Measurements from ENCODE around the gene MYBBP1A.

MYBBP1A gene

DNA sequence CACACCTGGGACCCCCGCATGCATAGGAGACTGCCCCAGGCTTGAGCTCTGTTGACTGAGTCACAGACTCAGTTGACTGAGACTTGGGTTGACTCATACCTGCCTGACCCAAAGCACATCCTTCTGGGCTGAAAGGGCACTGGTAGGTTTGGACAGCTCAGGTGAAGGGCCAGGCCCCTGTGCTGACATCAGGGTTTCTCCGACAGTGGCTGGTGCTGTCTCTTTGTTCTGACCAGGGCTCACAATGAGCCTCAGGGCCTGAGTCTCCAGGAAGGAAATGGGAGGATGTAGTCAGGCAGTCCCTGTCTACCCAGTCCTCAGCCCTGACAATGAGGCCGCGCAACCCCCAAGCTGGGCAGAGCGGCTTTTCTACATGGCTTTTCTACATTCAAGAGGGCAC lies 50.0 kb downstream of the MYBBP1A start:
- DNase-seq (ENCODE audit: low read depth in 1 of 2, low spot score in 1 of 2): no peak

GRCh38 chr17:4504188-4504587 lies 51.0 kb downstream of the MYBBP1A start:
- no peak for DNase-seq (ENCODE audit: low read depth in 1 of 2, low spot score in 1 of 2)

DNA sequence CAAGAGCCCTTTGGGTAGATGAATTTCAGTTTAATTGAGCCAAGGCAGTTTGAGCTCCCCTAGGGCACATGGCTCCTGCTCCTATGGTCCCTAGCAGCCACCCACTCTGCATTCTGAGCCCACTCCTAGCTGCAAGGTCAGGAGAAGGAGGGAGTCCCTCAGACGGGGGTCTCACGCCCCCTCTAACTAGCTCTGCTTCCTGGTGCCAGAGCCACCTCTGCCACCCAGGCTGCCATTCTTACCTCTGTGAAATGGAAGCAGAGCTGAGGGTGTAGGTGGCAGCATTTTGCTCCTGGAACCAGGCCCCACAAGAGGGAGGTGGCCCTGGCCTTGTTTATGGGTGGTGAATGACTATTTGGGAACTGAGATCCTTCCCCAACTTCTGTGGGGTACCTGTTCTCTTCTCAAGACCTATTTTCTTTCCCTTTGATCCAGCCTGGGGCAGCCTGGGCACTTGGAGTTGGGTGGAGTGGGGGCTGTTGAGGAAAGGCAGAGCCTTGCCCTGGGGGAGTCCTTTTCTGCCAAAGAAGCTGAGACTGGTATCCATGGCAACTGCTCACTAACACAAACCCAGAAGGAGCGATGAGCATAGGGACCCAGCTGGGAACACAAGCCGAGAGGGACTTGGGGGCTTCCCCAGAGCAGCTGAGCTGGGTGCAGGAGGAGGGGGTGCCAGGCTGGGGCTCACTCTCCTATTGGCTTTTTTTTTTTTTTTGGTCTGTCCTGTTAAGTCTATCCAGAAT lies 51.7 kb downstream of the MYBBP1A start:
- no peak for DNase-seq (ENCODE audit: low read depth in 1 of 2, low spot score in 1 of 2)

DNA sequence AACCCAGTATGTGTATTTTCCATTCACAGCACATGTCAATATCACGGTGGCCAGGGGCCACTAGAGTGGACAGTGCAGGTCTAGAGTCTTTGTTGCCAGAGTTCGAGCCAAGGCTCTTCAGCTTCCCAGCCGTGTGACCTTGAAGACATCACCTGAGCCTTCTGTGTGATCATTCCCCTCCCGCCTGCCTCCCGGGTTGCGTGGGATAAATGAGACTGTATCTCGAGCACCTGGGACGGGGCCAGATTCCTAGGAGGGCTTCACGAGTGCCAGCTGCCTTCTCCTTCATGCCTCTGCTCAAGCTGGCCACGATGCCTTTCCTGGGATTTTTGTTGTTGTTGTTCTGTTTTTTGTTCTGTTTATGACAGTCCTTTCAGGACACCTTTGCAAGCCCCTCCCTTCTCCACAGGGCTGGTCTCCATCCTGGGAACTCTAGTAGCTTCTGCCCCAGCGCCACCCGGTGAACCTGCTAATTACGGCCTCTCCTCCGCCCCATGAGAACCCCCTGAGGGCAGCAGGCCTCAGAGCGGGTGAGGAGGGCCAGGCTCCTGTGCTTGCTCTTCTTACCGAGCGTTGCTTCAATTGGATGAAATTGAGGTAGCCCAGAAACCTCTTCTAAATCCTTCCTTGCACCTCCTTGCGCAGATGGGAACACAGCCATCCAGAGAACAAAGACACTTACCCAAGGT lies 52.6 kb downstream of the MYBBP1A start:
- no peak for DNase-seq (ENCODE audit: low read depth in 1 of 2, low spot score in 1 of 2)

GRCh38 chr17:4501295-4501949 lies 53.8 kb downstream of the MYBBP1A start:
- no peak for DNase-seq (ENCODE audit: low read depth in 1 of 2, low spot score in 1 of 2)

GRCh38 chr17:4500191-4500571 lies 55.0 kb downstream of the MYBBP1A start:
- no peak for DNase-seq (ENCODE audit: low read depth in 1 of 2, low spot score in 1 of 2)

DNA sequence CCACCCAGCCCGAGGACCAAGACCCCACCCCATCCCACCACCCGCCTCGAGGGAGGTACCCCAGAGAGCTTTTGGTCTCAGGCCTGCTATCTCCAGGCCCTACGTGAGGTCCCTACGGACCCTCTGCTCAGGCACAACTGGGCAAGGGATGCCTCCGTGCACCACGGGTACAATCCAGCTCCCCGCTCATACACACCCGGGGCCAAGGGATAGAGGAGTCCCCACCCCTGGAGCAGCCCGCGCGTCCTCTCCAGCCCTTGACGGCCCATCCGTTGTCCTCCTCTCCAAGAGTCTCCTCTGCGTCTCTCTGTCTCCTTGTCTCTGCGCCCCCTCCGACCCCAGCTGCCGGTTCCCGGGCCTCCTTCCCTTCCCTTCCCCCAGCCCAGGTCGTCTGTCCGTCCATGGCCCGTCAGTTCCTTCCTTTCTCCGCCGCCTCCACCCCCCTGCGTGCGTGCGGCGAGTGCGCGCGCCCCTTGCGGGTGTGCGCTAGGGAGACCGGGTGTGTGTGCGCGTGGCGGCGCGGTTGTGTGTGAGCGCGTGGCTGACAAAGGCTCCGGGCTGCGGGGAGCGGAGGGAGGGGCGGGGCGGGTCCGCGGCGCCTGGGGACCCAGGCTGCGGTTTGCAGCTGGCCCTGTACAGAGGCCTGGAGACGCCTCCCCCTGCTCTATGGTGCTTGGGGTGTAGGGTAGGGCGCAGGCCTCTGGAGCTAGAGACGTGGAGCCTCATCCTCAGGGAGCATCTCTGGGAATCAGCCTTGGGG lies 55.6 kb downstream of the MYBBP1A start:
- DNase-seq (ENCODE audit: low read depth in 1 of 2, low spot score in 1 of 2): no peak

DNA sequence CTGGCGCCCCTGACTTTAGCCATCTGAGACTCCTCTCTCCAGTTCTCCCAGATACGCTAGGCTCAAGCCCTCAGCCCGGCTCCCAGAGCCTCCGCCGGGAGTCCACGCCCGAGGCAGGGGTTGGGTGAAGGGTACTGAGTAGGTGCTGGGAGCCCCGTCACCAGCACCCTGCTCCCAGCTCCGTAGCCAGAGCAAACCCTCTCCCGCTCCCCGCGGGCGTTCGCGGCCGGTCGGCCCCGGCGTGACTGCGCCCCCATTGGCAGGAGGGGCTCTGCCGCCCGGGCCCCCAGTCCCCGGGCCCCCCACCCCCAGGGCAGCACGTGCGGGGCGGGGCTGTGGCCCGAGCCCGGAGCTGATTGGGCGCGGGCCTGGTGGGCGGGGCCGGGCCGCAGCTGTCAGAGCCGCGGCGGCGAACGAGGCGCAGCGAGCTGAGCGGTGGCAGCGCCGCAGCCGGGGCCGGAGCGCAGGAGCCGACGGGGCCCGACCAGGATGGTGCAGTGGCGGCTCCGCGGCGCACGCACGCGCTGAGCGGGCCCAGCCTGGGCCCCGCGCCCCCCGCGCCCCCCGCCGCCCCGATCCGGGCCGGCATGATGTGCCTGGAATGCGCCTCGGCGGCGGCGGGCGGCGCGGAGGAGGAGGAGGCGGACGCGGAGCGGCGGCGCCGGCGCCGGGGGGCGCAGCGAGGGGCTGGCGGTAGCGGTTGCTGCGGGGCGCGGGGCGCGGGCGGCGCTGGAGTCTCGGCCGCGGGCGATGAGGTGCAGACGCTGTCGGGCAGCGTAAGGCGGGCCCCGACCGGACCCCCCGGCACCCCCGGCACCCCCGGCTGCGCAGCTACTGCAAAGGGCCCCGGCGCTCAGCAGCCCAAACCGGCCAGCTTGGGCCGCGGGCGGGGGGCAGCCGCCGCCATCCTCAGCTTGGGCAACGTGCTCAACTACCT lies 56.5 kb downstream of the MYBBP1A start, which contains the start of gene SPNS2:
Gene SPNS2, plus strand, starts transcription at position 421 of the 937 bp plus-strand sequence. Its CDS starts 167 bp downstream, at position 588.
- DNase-seq (ENCODE audit: low read depth in 1 of 2, low spot score in 1 of 2): peak; percentile 26 to 48

GRCh38 chr17:4497101-4497824 lies 57.9 kb downstream of the MYBBP1A start:
- no peak for DNase-seq (ENCODE audit: low read depth in 1 of 2, low spot score in 1 of 2)

DNA sequence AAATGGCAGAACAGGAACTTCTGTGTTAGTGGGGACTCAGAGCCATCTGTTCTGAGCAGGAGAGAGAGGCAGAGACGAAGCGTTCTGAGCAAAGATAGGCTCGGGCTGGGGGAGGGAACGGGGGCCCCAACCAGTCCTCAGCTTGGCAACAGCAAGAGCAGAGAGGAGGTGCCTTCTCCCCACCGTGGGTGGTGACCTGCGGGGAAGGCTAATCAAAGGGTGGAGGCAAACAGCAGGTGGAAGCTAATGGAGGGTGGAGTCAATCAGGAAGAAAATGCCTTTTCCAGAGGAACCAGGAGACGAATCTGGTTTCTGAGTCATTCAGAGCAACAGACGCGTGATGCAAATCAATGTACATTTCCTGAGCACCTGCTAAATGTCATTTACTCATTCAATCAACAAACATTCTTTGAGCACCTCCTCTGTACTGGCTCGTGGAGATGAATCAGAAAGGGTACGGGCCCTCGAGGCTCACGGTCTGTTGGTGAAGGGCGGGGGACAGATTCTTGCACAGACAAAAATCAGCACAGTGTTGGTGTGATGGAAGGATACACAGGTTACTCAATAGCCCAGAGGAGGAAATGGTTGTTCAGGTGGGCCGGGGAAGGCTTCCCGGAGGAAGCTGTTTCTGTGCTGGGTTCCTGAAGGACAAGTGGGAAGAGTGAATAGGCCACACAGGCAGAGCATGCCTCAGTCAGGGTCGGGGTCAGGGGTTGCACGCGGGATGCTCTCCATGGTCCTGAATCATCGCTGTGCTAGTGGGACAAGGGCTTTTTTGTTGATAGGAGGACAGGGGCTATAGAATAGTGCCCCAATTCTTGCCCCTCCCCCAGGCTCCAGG lies 62.2 kb downstream of the MYBBP1A start:
- DNase-seq (ENCODE audit: low read depth in 1 of 2, low spot score in 1 of 2): no peak

- no peak for DNase-seq (ENCODE audit: low read depth in 1 of 2, low spot score in 1 of 2)
These were observed 64.5 kb downstream of the MYBBP1A start for GRCh38 chr17:4490637-4491061.

DNA sequence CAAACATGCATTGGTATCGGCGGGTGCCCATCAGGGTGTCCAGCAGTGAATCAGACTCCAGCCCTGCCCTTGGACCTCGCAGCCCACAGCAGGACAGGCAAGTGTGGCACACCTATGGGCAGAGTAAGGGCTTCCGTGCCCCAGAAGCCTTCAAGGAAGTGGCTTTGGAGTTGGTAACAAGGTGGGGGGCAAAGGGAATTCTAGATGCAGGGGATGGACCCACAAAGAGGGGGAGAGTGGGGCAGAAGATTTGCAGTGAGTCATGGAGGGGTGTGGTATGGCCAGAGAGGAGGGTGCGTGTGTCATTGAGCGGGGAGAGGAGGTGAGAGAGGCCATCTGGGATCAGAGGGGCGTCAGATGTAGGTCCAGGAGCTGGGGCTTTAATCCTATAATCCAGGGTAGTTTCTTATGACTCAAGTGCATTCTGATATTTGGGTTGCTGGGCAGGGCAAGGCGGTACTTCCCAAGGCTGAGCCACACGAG lies 65.0 kb downstream of the MYBBP1A start:
- no peak for DNase-seq (ENCODE audit: low read depth in 1 of 2, low spot score in 1 of 2)

- no peak for DNase-seq (ENCODE audit: low read depth in 1 of 2, low spot score in 1 of 2)
These were observed 66.1 kb downstream of the MYBBP1A start for GRCh38 chr17:4488989-4489595.
